A673 (cell line): Measurements from ENCODE around the gene ZNF789.

ENCODE experiments used
- EZH2 ChIP-seq: fragments of 200-600 bp; sonication (generic); IDR thresholded peaks from 2 replicates; pipeline ENCODE4 v1.6.1; 2017; ENCODE audit warnings: borderline replicate concordance, low read depth, mild to moderate bottlenecking, mixed read lengths, antibody characterized with exemption, low read length; ENCODE audit not compliant: poor library complexity, severe bottlenecking
- TF ChIP-seq, protein P1 (sequence below): fragments of 300-800, 200-600 bp; sonication (generic); conservative IDR thresholded peaks from 2 replicates; pipeline ENCODE4 v1.5.1; 2017; ENCODE audit warnings: low read depth, mild to moderate bottlenecking, antibody characterized with exemption, low read length, moderate library complexity, mixed read lengths

DNA sequence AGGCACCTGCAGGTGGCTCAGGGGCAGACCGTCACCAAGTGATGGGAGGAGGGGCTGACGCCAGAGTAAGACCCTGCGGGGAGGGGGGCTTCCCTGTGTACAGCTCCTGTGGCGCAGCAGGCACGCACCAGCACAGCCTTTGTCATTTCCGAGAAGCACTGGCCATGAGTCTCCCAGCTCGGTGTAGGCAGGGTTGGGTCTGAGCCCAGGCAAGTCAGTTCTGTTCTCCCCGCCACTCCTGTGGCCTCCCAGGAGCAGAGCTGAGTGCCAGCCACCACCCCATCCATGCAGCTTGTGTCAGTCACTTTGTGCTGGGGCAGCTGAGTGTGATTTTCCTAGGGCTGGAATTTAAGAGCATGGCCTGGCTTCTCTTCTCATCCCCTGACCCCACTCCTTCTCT lies 20.8 kb upstream of the ZNF789 start:
- TF ChIP-seq, protein P1, sequence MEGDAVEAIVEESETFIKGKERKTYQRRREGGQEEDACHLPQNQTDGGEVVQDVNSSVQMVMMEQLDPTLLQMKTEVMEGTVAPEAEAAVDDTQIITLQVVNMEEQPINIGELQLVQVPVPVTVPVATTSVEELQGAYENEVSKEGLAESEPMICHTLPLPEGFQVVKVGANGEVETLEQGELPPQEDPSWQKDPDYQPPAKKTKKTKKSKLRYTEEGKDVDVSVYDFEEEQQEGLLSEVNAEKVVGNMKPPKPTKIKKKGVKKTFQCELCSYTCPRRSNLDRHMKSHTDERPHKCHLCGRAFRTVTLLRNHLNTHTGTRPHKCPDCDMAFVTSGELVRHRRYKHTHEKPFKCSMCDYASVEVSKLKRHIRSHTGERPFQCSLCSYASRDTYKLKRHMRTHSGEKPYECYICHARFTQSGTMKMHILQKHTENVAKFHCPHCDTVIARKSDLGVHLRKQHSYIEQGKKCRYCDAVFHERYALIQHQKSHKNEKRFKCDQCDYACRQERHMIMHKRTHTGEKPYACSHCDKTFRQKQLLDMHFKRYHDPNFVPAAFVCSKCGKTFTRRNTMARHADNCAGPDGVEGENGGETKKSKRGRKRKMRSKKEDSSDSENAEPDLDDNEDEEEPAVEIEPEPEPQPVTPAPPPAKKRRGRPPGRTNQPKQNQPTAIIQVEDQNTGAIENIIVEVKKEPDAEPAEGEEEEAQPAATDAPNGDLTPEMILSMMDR: no peak
- no peak for TF ChIP-seq EZH2
